Measurements from ENCODE around the gene MACROH2A1. TPM values are rescaled to one million over a fixed set of nuclear protein-coding genes. Genes with fewer than 3 reads are reported as not detected.

MACROH2A1 gene
- total RNA-seq, 6 donors from 2014 or later: 232 to 690 (median 355) TPM

DNA sequence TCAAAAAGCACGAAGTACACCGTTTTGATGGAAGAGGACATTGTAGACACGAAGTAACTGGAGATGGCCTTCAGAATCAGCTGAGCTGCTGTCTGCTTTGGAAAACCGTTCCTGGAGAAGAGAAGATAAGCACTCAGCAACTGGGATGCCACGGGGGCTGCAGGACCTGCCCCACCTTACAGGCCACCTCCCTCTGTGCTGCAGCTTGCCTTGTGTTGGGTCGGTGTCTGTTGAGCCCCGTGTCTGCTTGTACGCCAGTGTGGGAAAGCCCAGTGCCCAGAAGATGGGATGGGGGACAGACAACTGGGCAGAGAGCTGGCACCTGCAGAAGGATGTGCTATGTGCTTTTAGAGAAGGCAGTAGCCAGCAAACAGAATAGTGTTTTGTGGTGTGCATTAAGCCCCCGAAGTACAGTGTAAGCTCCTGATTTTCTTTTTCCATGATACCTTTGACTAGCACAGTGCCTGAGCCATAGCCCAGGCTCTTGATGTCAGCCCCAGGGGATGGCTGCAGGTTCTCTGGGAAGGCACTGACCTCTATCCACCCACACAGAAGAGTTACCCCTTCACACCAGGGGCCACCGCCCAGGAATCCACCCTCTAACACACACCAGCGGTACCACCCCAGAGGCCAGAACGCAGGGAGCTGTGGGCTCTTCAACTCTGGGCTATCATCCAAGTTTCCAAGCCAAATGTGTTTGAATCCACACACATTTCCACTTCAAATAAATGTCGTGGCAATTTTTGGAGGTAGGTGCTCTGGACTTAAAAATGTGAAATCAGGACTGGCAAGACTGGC is 63.8 kb downstream of the MACROH2A1 start:
- no peak for DNase-seq
- no peak overlapping the region for H3K4me3 ChIP-seq
- 76 to 78% methylated on average over 13 of the region's 13 CpGs for WGBS, 2 donors
- peaks cover 14 to 89% (median 81%) of the 10 kb centered on the region in 4 donors for H3K36me3 ChIP-seq
- no peaks in the 10 kb centered on the region for H3K27me3 ChIP-seq
- no peak overlapping the region for H3K27ac ChIP-seq
- ATAC-seq (ENCODE audit: low FRiP score in 2 of 2): no peak
- H3K4me1 ChIP-seq: no peaks in the 10 kb centered on the region
- TF ChIP-seq POLR2AphosphoS5 (IDR thresholded peaks at IDR 0.05) (no peak), POLR2A (IDR thresholded peaks at IDR 0.05) (no peak), EP300 (IDR thresholded peaks at IDR 0.05) (no peak)
- TF ChIP-seq, protein P1, sequence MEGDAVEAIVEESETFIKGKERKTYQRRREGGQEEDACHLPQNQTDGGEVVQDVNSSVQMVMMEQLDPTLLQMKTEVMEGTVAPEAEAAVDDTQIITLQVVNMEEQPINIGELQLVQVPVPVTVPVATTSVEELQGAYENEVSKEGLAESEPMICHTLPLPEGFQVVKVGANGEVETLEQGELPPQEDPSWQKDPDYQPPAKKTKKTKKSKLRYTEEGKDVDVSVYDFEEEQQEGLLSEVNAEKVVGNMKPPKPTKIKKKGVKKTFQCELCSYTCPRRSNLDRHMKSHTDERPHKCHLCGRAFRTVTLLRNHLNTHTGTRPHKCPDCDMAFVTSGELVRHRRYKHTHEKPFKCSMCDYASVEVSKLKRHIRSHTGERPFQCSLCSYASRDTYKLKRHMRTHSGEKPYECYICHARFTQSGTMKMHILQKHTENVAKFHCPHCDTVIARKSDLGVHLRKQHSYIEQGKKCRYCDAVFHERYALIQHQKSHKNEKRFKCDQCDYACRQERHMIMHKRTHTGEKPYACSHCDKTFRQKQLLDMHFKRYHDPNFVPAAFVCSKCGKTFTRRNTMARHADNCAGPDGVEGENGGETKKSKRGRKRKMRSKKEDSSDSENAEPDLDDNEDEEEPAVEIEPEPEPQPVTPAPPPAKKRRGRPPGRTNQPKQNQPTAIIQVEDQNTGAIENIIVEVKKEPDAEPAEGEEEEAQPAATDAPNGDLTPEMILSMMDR (IDR thresholded peaks at IDR 0.05): no peak
- no peaks in the 10 kb centered on the region for H3K9me3 ChIP-seq

DNA sequence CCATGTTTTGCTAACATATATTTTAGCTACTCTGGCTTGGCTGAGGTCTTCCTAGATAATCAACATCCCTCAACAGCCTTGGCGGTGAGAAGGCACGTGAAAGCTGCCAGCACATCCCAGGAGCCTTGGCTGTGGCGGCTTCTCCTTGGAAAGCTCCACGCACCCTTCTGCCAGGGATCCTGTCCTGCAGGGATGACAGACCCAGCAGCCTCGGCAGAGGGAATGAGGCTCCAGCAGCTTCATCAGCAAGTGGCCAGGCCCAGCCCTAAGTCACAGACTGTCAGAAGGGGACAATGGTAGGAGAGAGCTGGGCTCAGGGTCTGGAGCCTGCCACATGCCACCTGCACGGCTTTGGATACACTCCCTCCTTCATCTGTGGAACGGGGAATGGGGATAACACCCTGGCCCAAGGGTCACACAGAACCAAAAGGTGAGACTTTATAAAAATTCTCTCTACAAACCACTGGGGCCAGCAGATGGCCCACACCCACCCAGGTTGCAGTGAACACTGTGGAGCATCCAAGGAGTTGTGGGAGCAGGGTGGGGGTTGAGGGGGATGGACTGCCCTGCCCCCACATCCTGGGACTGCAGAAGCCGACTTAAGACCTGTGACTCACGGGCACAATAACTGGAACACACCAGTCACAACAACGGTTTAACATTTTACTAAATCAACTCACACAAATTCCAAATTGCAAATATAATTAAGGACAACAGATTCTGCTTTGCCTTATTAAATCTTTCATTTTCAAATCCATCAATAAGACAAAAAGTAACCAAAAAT is 65.1 kb downstream of the MACROH2A1 start:
- H3K9me3 ChIP-seq: no peaks in the 10 kb centered on the region
- no peak for ATAC-seq (ENCODE audit: low FRiP score in 2 of 2)
- no peak for DNase-seq
- H3K4me1 ChIP-seq: no peaks in the 10 kb centered on the region
- H3K27me3 ChIP-seq: no peaks in the 10 kb centered on the region
- WGBS, 2 donors: 70 to 72% methylated on average over 9 to 10 of the region's 10 CpGs
- peaks cover 12 to 82% (median 68%) of the 10 kb centered on the region in 4 donors for H3K36me3 ChIP-seq
- no peak for TF ChIP-seq EP300 (IDR thresholded peaks at IDR 0.05)
- no peak for TF ChIP-seq POLR2AphosphoS5 (IDR thresholded peaks at IDR 0.05)
- no peak for TF ChIP-seq POLR2A (IDR thresholded peaks at IDR 0.05)
- TF ChIP-seq, protein P1 (IDR thresholded peaks at IDR 0.05): no peak
- H3K27ac ChIP-seq: no peak overlapping the region
- no peak overlapping the region for H3K4me3 ChIP-seq

DNA sequence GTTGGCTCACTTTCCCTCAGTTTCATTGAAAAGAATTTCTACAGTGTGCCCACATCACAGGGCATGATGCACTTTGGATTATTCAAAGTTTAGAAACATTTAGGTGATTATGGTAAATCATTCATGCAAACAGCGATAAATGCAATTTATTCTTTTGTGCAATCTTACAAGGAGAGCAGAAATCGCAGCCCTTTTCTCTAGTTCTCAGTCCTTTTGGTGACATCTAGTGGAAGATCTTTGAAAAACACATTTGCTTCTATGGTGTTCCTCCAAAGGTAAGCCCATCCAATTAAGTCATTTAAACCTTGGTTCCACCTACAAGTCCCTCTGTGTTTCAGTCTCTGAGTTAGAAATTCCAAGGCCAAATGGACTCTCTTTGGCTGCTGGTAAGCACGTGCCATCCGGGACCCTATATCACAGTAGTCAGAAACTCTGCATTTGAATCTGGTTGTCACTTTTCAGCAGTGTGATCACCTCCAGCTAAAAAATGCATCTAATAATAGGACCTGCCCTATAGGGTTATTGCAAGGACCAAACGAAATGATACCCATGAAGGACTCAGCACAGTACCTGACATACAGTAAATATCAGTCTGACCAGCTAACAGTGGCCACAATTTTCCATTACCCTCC is 66.4 kb downstream of the MACROH2A1 start:
- ATAC-seq (ENCODE audit: low FRiP score in 2 of 2): peak in 1 of 2 donors; percentile 37
- 46 to 51% methylated on average over 5 of the region's 5 CpGs for WGBS, 2 donors
- H3K36me3 ChIP-seq: peaks cover 12 to 69% (median 55%) of the 10 kb centered on the region in 4 donors
- H3K4me1 ChIP-seq: no peaks in the 10 kb centered on the region
- DNase-seq: no peak
- no peaks in the 10 kb centered on the region for H3K27me3 ChIP-seq
- no peaks in the 10 kb centered on the region for H3K9me3 ChIP-seq
- no peak overlapping the region for H3K27ac ChIP-seq
- no peak overlapping the region for H3K4me3 ChIP-seq
- no peak for TF ChIP-seq EP300 (IDR thresholded peaks at IDR 0.05)
- TF ChIP-seq, protein P1 (IDR thresholded peaks at IDR 0.05): peak in 2 of 6 experiments; percentile 39 to 45

DNA sequence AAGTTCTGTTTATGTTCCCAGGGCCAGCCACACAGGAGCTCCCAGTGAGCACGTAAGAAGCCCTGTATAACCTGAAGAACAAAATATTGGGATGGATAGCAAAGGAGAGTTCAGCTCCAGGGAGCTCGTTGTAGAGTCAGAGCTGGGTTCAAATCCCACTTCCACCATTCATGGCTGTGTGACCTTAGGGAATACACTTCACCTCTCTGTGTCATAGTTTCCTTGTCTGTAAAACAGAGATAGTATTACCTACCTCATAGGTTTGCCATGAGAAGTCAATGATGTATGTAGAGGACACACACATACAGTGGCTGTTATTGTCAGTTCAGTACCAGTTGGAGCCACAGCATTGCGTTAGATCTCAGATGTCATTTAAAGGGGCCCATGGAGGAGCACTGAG is 67.4 kb downstream of the MACROH2A1 start:
- no peak for DNase-seq
- no peak for TF ChIP-seq POLR2A (IDR thresholded peaks at IDR 0.05)
- no peak for TF ChIP-seq POLR2AphosphoS5 (IDR thresholded peaks at IDR 0.05)
- no peak for TF ChIP-seq EP300 (IDR thresholded peaks at IDR 0.05)
- TF ChIP-seq, protein P1 (IDR thresholded peaks at IDR 0.05): no peak
- no peak for ATAC-seq (ENCODE audit: low FRiP score in 2 of 2)
- Histone ChIP-seq H3K4me1 (no peaks in the 10 kb centered on the region), H3K4me3 (no peak overlapping the region), H3K36me3 (peaks cover 4 to 59% (median 45%) of the 10 kb centered on the region in 4 donors), H3K27me3 (no peaks in the 10 kb centered on the region), H3K9me3 (no peaks in the 10 kb centered on the region), H3K27ac (no peak overlapping the region)
- 89 to 91% methylated on average over 3 of the region's 3 CpGs for WGBS, 2 donors
